B cell (primary cell): ENCODE data around the gene ARPP21. TPM values are rescaled to one million over a fixed set of nuclear protein-coding genes. Genes with fewer than 3 reads are reported as not detected.

ENCODE experiments used
- ATAC-seq: fragments of 200-7000 bp; cut with Tn5 transposase; one replicate; pipeline ENCODE4 v1.10.0; 2021; ENCODE audit warnings: low read depth, mild to moderate bottlenecking, moderate number of reproducible peaks, moderate library complexity
- CTCF ChIA-PET: fragments of 350-600 bp; sonication (Branson Sonifier 250); formaldehyde crosslinking; loops from one replicate; lab custom pipeline; 2021; ENCODE audit warnings: antibody characterized with exemption, inconsistent platforms; lab: Charles Lee
- POLR2A ChIA-PET: fragments of 350-600 bp; sonication (Branson Sonifier 250); formaldehyde crosslinking; loops from one replicate; lab custom pipeline; 2021; ENCODE audit warnings: antibody characterized with exemption; lab: Charles Lee
- DNase-seq: peaks from one replicate; pipeline ENCODE4 v3.0.0; 2013
- H2AFZ ChIP-seq: 2 replicates; pipeline ENCODE4 v1.6.1; 2012; ENCODE audit warnings: mild to moderate bottlenecking, low read depth, low read length; ENCODE audit not compliant: insufficient read depth, poor library complexity, severe bottlenecking
- H3K27ac ChIP-seq, 2 donors: 1 replicate in 1 of 2; 2 replicates in 1 of 2; pipeline ENCODE4 v1.5.1; 2012 to 2013; ENCODE audit warnings: low read length in 2 of 2, mild to moderate bottlenecking in 2 of 2, moderate library complexity in 1 of 2
- H3K27me3 ChIP-seq, 4 experiments: fragments of 200-600 bp in 1 of 4; sonication (generic) in 1 of 4; replicated peaks in 1 of 4; 1 replicate in 2 of 4; 2 replicates in 2 of 4; pipeline versions ENCODE4 v1.6.1 to v1.7.0; 2013 to 2016; ENCODE audit warnings: low read length in 3 of 4, mild to moderate bottlenecking in 2 of 4, mixed read lengths in 1 of 4, moderate library complexity in 1 of 4; ENCODE audit not compliant: insufficient read depth in 4 of 4, control insufficient read depth in 3 of 4; ENCODE audit errors: control extremely low read depth in 1 of 4
- H3K36me3 ChIP-seq, 2 experiments: replicated peaks in 1 of 2; 1 replicate in 1 of 2; 2 replicates in 1 of 2; pipeline versions ENCODE4 v1.6.1 to v1.7.1; 2013; ENCODE audit warnings: low read length in 1 of 2; ENCODE audit not compliant: insufficient read depth in 2 of 2, control insufficient read depth in 1 of 2; ENCODE audit errors: control extremely low read depth in 1 of 2, extremely low read depth in 1 of 2
- H3K4me1 ChIP-seq, 2 donors: fragments of 200-600 bp in 1 of 2; sonication (generic) in 1 of 2; 1 replicate in 1 of 2; 2 replicates in 1 of 2; pipeline versions ENCODE4 v1.5.1 to v1.6.1; 2013 to 2017; ENCODE audit warnings: low read length in 2 of 2; ENCODE audit not compliant: control insufficient read depth in 2 of 2, insufficient read depth in 2 of 2
- H3K4me2 ChIP-seq: replicated peaks from 2 replicates; pipeline ENCODE3; 2012; ENCODE audit warnings: mild to moderate bottlenecking, low read depth, low read length; ENCODE audit not compliant: poor library complexity, severe bottlenecking
- H3K4me3 ChIP-seq, 5 experiments: fragments of 200-600 bp in 1 of 5; sonication (generic) in 1 of 5; 1 replicate in 3 of 5; 2 replicates in 2 of 5; pipeline versions ENCODE4 v1.5.1 to v1.7.0; 2011 to 2016; ENCODE audit warnings: low read length in 4 of 5, mild to moderate bottlenecking in 4 of 5, low read depth in 2 of 5, control low read depth in 1 of 5, moderate library complexity in 1 of 5; ENCODE audit not compliant: insufficient read depth in 1 of 5; ENCODE audit errors: control extremely low read depth in 1 of 5, extremely low read depth in 1 of 5
- H3K79me2 ChIP-seq: fragments of 200-600 bp; sonication (generic); one replicate; pipeline ENCODE4 v1.6.0; 2016; ENCODE audit warnings: low read length; ENCODE audit not compliant: control insufficient read depth, insufficient read depth
- H3K9ac ChIP-seq: fragments of 200-600 bp; sonication (generic); 2 replicates; pipeline ENCODE4 v1.6.1; 2017; ENCODE audit warnings: mild to moderate bottlenecking, low read length, moderate library complexity
- H3K9me3 ChIP-seq, 3 donors: one replicate each; pipeline versions ENCODE4 v1.6.1 to v1.7.1; 2013; ENCODE audit warnings: low read length in 2 of 3; ENCODE audit not compliant: control insufficient read depth in 2 of 3, insufficient read depth in 1 of 3; ENCODE audit errors: control extremely low read depth in 1 of 3
- H4K20me1 ChIP-seq: 2 replicates; pipeline ENCODE4 v1.6.0; 2012; ENCODE audit warnings: mild to moderate bottlenecking, low read length; ENCODE audit not compliant: insufficient read depth, control insufficient read depth, poor library complexity, severe bottlenecking
- H3K27ac Mint-ChIP-seq: one replicate; pipeline ENCODE4 v1.8.0; 2021; ENCODE audit warnings: mixed read lengths
- H3K27me3 Mint-ChIP-seq: one replicate; pipeline ENCODE4 v1.8.0; 2021; ENCODE audit warnings: mixed read lengths
- H3K4me1 Mint-ChIP-seq: one replicate; pipeline ENCODE4 v1.8.0; 2021; ENCODE audit warnings: mixed read lengths
- H3K4me3 Mint-ChIP-seq: one replicate; pipeline ENCODE4 v1.8.0; 2021; ENCODE audit warnings: mixed read lengths
- H3K9me3 Mint-ChIP-seq: one replicate; pipeline ENCODE4 v1.8.0; 2022; ENCODE audit warnings: mixed read lengths; ENCODE audit not compliant: insufficient read depth
- CTCF ChIP-seq: fragments of 200-600 bp; IDR thresholded peaks from one replicate; pipeline ENCODE4 v1.8.0; 2022; ENCODE audit warnings: antibody characterized with exemption, mild to moderate bottlenecking
- EZH2 ChIP-seq: IDR thresholded peaks from 2 replicates; pipeline ENCODE4 v1.6.1; 2012; ENCODE audit warnings: borderline replicate concordance, low read depth, mild to moderate bottlenecking, moderate library complexity, low read length; ENCODE audit not compliant: insufficient read depth, poor library complexity, severe bottlenecking
- WGBS: methylation state at CpG from one replicate; pipeline ENCODE4 v1.1.5; 2013; ENCODE audit warnings: missing lambda C conversion rate; ENCODE audit not compliant: insufficient coverage; 5-methylcytosine and 5-hydroxymethylcytosine counted together
- intact Hi-C: fragments of 100-400 bp; cut with micrococcal nuclease; formaldehyde crosslinking; loops from one replicate; pipeline ENCODE4 v1.10.0; 2022
- polyA plus RNA-seq: library from polyadenylated mRNA; depleted of rRNA; stranded (reverse); fragments of >200 nt; gene quantifications from 2 replicates; pipeline ENCODE4 v1.2.3, GENCODE V29; 2012
- total RNA-seq, 2 donors: library from RNA; stranded (reverse); fragments of 120-200 nt in 1 of 2; gene quantifications; 1 replicate in 1 of 2; 2 replicates in 1 of 2; pipeline versions ENCODE4 v1.2.3 to v1.2.4, GENCODE V29; 2013 to 2022

Gene ARPP21
- total and polyA plus RNA-seq, 2 donors (not counting 1 experiment from before 2014, with no cell fraction given), result 0.10 TPM; not detected in 1

DNA sequence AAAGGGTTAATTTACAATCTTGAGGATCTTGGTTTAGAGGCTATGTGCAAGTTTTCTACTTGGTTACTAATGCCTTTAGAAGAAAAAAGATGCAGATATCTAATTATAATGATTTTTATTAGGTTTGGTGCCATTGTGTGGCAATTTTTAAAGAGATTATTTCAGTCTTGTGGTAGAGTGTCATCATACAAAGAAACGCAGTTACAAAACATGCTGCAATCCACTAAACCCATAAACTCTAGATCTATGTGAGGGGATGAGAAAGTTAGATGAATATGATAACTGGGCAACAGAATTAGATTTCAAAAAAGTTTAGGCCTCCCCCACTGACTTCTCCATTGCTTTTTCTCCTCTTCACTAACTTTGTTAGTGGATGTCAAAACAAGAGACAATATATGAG is 106.0 kb downstream of the ARPP21 start:
- Histone ChIP-seq H3K4me2 (no peak overlapping the region), H3K9me3 (no peaks in the 10 kb centered on the region), H3K79me2 (no peaks in the 10 kb centered on the region), H3K4me1 (peaks cover 7 to 11% of the 10 kb centered on the region in 2 donors), H3K27ac (peak overlapping the region in 1 of 2 donors; percentile 31), H3K36me3 (no peaks in the 10 kb centered on the region), H3K9ac (no peak overlapping the region), H2AFZ (no peak overlapping the region), H4K20me1 (no peaks in the 10 kb centered on the region), H3K4me3 (no peak overlapping the region), H3K27me3 (no peaks in the 10 kb centered on the region)
- Mint-ChIP-seq H3K27ac (no peak overlapping the region), H3K4me1 (peaks cover 11% of the 10 kb centered on the region), H3K27me3 (no peaks in the 10 kb centered on the region), H3K4me3 (no peak overlapping the region), H3K9me3 (no peaks in the 10 kb centered on the region)
- ATAC-seq (no peak), DNase-seq (no peak)
- ChIA-PET CTCF (no interaction called here), POLR2A (no interaction called here)
- intact Hi-C loops, result no loop called here
- no peak for TF ChIP-seq CTCF
- no peak for TF ChIP-seq EZH2
- WGBS, result no CpG with 5 or more reads among the region's 1 CpG

GRCh38 chr3:35745802-35746484 is 106.6 kb downstream of the ARPP21 start:
- ATAC-seq (peak; percentile 45), DNase-seq (peak; percentile 6)
- Histone ChIP-seq H3K27ac (peak overlapping the region in 1 of 2 donors; percentile 31), H3K9me3 (no peaks in the 10 kb centered on the region), H3K4me1 (peaks cover 7 to 11% of the 10 kb centered on the region in 2 donors), H2AFZ (no peak overlapping the region), H3K36me3 (no peaks in the 10 kb centered on the region), H3K79me2 (no peaks in the 10 kb centered on the region), H3K4me3 (no peak overlapping the region), H3K4me2 (no peak overlapping the region), H3K9ac (no peak overlapping the region), H3K27me3 (no peaks in the 10 kb centered on the region), H4K20me1 (no peaks in the 10 kb centered on the region)
- ChIA-PET CTCF (no interaction called here), POLR2A (no interaction called here)
- intact Hi-C loops, result no loop called here
- H3K4me3 Mint-ChIP-seq, result no peak overlapping the region
- H3K27ac Mint-ChIP-seq, result peak overlapping the region; percentile 3
- H3K4me1 Mint-ChIP-seq, result peaks cover 11% of the 10 kb centered on the region
- H3K9me3 Mint-ChIP-seq, result no peaks in the 10 kb centered on the region
- no CpG with 5 or more reads among the region's 2 CpGs for WGBS
- TF ChIP-seq CTCF (no peak), EZH2 (no peak)
- no peaks in the 10 kb centered on the region for H3K27me3 Mint-ChIP-seq
